ENCODE measurements around the gene C22orf39.

Gene C22orf39

DNA sequence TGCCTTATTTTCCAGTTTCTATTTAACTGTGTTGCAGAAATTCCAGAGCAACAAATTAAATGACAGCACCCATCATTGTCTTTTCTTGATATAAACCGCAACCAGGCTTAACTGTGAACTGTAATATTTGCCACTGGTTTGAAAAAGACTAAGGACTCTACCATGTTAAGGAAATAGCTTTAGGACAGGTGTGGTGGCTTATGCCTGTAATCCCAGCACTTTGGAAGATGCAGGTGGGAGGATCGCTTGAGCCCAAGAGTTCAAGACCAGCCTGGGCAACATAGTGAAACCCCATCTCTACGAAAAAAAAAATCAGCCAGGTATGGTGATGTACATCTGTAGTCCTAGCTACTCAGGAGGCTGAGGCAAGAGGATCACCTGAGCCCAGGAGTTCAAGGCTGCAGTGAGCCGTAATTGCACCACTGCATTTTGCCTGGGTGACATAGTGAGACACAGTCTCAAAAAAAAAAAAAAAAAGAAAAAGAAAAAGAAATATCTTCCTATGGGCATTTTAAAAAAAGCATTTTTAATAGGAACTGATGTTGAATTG, 44.8 kb downstream of the C22orf39 start:
- TF ChIP-seq, protein P1, sequence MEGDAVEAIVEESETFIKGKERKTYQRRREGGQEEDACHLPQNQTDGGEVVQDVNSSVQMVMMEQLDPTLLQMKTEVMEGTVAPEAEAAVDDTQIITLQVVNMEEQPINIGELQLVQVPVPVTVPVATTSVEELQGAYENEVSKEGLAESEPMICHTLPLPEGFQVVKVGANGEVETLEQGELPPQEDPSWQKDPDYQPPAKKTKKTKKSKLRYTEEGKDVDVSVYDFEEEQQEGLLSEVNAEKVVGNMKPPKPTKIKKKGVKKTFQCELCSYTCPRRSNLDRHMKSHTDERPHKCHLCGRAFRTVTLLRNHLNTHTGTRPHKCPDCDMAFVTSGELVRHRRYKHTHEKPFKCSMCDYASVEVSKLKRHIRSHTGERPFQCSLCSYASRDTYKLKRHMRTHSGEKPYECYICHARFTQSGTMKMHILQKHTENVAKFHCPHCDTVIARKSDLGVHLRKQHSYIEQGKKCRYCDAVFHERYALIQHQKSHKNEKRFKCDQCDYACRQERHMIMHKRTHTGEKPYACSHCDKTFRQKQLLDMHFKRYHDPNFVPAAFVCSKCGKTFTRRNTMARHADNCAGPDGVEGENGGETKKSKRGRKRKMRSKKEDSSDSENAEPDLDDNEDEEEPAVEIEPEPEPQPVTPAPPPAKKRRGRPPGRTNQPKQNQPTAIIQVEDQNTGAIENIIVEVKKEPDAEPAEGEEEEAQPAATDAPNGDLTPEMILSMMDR (IDR thresholded peaks at IDR 0.05; ENCODE audit: insufficient read depth, low read depth, low read length, missing control alignments): no peak
- no peak overlapping the region for H3K4me3 ChIP-seq (ENCODE audit: low read depth, low read length)
- DNase-seq (ENCODE audit: low read depth): no peak

DNA sequence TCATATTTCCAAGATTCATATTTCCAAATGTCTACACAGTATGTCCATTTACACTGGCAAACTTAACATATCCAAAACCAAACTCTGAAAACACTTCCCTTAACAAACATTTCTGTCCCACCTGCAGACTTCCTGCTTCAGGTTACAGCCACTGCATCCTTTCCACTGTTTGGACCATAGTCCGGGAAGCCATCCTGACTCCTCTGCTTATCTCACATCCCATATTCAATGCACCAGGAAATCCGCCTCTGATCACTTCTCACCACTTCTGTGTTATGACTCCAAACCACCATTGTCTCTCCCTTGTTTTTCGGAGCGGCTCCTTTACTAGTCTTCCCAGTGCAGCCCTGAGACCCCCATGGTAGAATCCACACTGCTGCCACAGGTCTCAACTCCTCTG, 46.0 kb downstream of the C22orf39 start:
- H3K4me3 ChIP-seq (ENCODE audit: low read depth, low read length): no peak overlapping the region
- DNase-seq (ENCODE audit: low read depth): no peak
- TF ChIP-seq, protein P1 (IDR thresholded peaks at IDR 0.05; ENCODE audit: insufficient read depth, low read depth, low read length, missing control alignments): no peak

DNA sequence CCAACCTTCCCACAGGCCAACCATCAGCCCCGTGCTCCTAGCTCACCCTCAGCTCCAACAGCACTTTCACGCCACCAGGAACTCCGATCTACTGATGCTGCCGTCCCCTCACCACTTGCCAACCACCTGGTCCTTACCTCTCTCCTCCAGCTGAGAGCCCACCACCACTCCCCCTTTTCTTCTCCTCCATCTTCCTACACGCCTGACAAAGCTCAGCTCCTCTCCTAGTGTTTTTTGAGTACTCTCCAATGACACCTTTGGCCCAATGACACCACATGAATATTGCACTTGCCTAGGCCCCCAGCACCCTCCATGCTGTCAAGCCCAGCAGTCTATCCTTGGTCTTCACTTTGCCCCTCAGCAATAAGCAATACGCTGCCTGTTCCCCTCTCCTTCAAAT, 46.6 kb downstream of the C22orf39 start:
- no peak for DNase-seq (ENCODE audit: low read depth)
- TF ChIP-seq, protein P1 (IDR thresholded peaks at IDR 0.05; ENCODE audit: insufficient read depth, low read depth, low read length, missing control alignments): no peak
- H3K4me3 ChIP-seq (ENCODE audit: low read depth, low read length): no peak overlapping the region

DNA sequence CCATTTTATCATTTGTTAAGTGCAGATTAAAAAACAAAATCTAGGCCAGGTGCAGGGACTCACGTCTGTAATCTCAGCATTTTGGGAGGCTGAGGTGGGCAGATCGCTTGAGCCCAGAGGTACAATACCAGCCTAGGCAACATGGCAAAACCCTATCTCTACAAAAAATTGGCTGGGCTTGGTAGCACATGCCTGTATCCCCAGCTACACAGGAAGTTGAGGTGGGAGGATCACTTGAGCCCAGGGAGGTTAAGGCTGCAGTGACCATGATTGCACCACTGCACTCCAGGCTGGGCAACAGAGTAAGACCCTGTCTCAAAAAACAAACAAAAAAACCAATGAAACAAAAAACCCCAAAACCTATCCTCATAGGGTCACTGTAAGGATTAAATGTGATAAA, 48.9 kb downstream of the C22orf39 start:
- H3K4me3 ChIP-seq (ENCODE audit: low read depth, low read length): no peak overlapping the region
- DNase-seq (ENCODE audit: low read depth): no peak
- TF ChIP-seq, protein P1 (IDR thresholded peaks at IDR 0.05; ENCODE audit: insufficient read depth, low read depth, low read length, missing control alignments): no peak

DNA sequence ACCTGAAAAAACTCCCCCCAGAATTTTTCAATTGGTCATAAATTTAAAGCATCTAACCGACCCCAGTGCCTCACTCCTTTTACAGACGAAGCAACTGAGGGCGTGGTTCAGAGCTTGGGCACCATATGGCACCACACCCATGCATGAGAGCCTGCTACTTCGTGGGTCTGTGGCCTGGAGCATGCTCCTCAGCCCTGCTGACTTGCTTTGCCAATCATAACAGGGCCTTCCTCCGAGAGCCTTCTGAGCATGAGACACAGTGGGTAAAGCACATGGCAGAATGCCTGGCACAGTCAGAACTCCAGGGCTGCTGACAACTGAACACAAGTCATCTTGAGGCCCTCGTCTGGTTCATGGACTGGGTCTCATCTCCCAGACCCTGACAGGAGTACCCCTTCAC, 49.3 kb downstream of the C22orf39 start:
- DNase-seq (ENCODE audit: low read depth): no peak
- TF ChIP-seq, protein P1 (IDR thresholded peaks at IDR 0.05; ENCODE audit: insufficient read depth, low read depth, low read length, missing control alignments): no peak
- no peak overlapping the region for H3K4me3 ChIP-seq (ENCODE audit: low read depth, low read length)

DNA sequence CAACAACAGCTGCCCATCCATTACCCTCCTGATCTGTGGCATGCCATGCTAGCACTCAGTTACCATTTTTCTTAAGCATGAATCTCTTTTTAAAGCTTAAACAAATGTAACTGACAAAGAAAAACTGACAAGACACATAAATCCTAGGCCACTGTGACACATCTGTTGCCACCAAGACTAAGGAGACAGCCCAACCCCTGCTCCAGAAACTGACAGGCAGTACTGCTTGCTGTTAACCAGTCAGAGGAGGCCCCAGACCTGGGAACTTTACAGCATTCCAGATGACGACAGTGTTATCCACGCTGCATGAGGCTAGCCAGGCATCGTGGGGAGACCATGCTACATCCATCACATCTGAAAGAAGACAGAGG, 49.8 kb downstream of the C22orf39 start:
- TF ChIP-seq, protein P1 (IDR thresholded peaks at IDR 0.05; ENCODE audit: insufficient read depth, low read depth, low read length, missing control alignments): no peak
- H3K4me3 ChIP-seq (ENCODE audit: low read depth, low read length): no peak overlapping the region
- DNase-seq (ENCODE audit: low read depth): no peak

Measured in GM12865 (cell line).